ENCODE measurements around the gene DOK7.

Gene DOK7

GRCh38 chr4:3480528-3481112 lies 17.5 kb downstream of the DOK7 start:
- Mint-ChIP-seq H3K27me3 (peaks cover 22% of the 10 kb centered on the region), H3K4me1 (peaks cover 5% of the 10 kb centered on the region), H3K27ac (ENCODE audit: low read depth) (no peak overlapping the region), H3K36me3 (ENCODE audit: insufficient read depth) (no peaks in the 10 kb centered on the region), H3K4me3 (no peak overlapping the region), H3K9me3 (no peaks in the 10 kb centered on the region)
- peak; percentile 60 to 74 for DNase-seq (ENCODE audit: low spot score in 2 of 2)
- no peak for ATAC-seq (replicated peaks; ENCODE audit: extremely low read depth, poor library complexity, severe bottlenecking)

DNA sequence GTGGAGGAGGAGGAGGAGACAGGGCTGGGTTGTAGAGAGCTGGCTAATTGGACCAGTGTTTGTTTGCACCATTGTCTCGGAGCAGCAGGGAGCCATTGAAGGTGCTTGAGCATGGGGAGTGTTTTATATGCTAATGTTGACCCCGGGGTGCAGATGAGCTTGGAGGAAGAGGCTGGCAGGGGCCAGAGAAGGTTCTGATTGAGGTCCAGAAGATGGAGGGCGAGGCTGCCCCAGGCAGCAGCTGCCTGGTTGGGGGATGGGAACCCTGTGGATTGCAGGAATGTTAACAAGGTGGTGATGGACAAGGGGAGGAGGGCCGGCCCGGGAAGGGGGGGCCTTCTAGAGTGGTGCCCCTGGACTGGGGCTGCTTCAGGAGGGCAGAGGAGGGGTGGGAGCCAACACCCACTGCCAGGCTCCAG lies 18.0 kb downstream of the DOK7 start:
- no peak overlapping the region for H3K4me3 Mint-ChIP-seq
- H3K4me1 Mint-ChIP-seq = peaks cover 5% of the 10 kb centered on the region
- peaks cover 22% of the 10 kb centered on the region for H3K27me3 Mint-ChIP-seq
- DNase-seq (ENCODE audit: low spot score in 2 of 2) (no peak), ATAC-seq (replicated peaks; ENCODE audit: extremely low read depth, poor library complexity, severe bottlenecking) (no peak)
- H3K9me3 Mint-ChIP-seq = no peaks in the 10 kb centered on the region
- no peak overlapping the region for H3K27ac Mint-ChIP-seq (ENCODE audit: low read depth)
- H3K36me3 Mint-ChIP-seq (ENCODE audit: insufficient read depth) = no peaks in the 10 kb centered on the region

DNA sequence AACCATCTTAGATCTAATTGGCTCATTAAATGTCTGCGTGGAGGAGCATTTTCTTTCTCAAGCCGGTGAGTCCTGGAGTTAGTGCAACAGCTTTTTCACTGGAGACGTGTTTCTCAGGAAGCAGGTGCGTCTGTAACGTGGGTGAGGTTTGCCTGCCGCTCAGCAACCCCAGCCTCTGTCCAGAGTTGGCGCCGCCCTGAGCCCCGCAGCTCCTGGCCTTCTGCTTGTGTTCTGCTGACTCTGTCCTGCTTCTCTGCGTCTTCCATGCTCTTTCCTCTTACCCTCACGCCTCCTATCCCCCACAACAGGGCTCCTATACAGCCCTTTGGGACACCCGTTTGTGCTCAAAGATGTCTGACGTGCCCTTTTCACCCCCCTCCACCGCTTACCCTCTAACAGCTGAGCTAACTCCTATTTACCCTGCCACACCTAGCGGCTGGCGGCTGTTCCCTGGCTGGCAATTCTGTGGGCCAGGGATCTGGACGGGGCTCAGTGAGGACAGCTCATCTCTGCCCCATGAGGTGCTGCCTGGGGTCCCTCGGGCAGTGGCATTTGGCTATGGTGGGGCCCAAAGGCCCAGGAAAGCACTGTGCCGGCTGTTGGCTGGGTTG lies 18.8 kb downstream of the DOK7 start:
- Mint-ChIP-seq H3K36me3 (ENCODE audit: insufficient read depth) (no peaks in the 10 kb centered on the region), H3K9me3 (no peaks in the 10 kb centered on the region), H3K4me1 (peaks cover 5% of the 10 kb centered on the region), H3K27ac (ENCODE audit: low read depth) (no peak overlapping the region), H3K27me3 (peaks cover 22% of the 10 kb centered on the region), H3K4me3 (no peak overlapping the region)
- no peak for ATAC-seq (replicated peaks; ENCODE audit: extremely low read depth, poor library complexity, severe bottlenecking)
- DNase-seq (ENCODE audit: low spot score in 2 of 2) = no peak

- ATAC-seq (replicated peaks; ENCODE audit: extremely low read depth, poor library complexity, severe bottlenecking) = no peak
- Mint-ChIP-seq H3K9me3 (no peaks in the 10 kb centered on the region), H3K27me3 (peaks cover 22% of the 10 kb centered on the region), H3K4me3 (no peak overlapping the region), H3K4me1 (peaks cover 5% of the 10 kb centered on the region), H3K36me3 (ENCODE audit: insufficient read depth) (no peaks in the 10 kb centered on the region), H3K27ac (ENCODE audit: low read depth) (no peak overlapping the region)
- DNase-seq (ENCODE audit: low spot score in 2 of 2) = no peak
These were observed 19.6 kb downstream of the DOK7 start for GRCh38 chr4:3482707-3483106.

GRCh38 chr4:3483471-3483921 lies 20.4 kb downstream of the DOK7 start:
- Mint-ChIP-seq H3K27ac (ENCODE audit: low read depth) (no peak overlapping the region), H3K9me3 (no peaks in the 10 kb centered on the region), H3K4me1 (peaks cover 5% of the 10 kb centered on the region), H3K4me3 (no peak overlapping the region), H3K27me3 (peaks cover 24% of the 10 kb centered on the region), H3K36me3 (ENCODE audit: insufficient read depth) (no peaks in the 10 kb centered on the region)
- DNase-seq (ENCODE audit: low spot score in 2 of 2) = no peak
- no peak for ATAC-seq (replicated peaks; ENCODE audit: extremely low read depth, poor library complexity, severe bottlenecking)

DNA sequence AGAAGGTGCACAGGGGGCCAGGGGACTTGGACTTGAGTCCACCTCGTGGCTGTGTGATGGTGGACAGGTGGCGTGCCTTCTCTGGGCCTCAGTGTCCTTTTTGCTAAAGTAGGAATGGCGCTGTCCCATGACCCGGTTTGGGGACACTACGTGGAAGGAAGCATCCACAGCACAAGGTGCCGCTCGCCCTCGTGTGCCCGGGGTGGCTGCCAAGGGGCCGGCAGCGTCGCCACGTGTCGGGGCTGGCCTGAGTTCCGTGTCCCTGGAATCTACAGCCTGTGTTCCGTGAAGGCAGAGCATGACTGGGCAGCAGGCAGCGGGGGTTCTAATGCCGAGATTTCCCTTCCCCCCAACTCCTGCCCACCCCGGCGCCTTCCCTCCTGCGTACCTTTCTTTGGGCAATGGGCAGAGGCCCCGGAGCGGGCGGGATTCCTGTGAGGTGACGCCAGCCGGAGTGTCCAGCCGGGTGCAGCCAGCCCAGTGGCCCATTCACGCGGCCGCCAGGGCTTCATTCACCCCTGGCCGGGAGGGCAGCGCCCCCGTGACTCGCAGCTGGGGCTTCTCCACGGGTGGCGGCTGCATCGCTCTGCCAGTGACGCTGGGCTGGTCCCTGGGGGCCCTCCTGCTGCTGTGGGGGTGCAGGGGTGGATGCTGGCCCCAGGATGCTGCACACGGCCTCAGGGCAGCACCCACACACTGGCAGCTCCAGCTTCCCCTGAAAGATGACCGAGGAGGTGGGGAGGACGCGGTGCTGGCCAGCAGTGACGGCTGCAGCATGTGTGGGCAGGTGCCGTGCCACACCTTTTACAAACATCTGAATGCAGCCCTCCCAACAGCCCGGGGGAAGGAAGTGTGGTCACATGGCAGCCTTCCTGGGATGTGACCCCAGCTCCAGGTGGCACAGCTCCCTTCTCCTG lies 21.2 kb downstream of the DOK7 start:
- Mint-ChIP-seq H3K36me3 (ENCODE audit: insufficient read depth) (no peaks in the 10 kb centered on the region), H3K4me3 (no peak overlapping the region)

GRCh38 chr4:3485011-3485791 lies 22.1 kb downstream of the DOK7 start:
- H3K4me3 Mint-ChIP-seq = peak overlapping the region; percentile 62
- H3K4me1 Mint-ChIP-seq = peaks cover 12% of the 10 kb centered on the region
- no peak overlapping the region for H3K27ac Mint-ChIP-seq (ENCODE audit: low read depth)
- DNase-seq (ENCODE audit: low spot score in 2 of 2) = no peak
- peaks cover 5% of the 10 kb centered on the region for H3K36me3 Mint-ChIP-seq (ENCODE audit: insufficient read depth)
- peak; percentile 8 for ATAC-seq (replicated peaks; ENCODE audit: extremely low read depth, poor library complexity, severe bottlenecking)
- no peaks in the 10 kb centered on the region for H3K9me3 Mint-ChIP-seq
- H3K27me3 Mint-ChIP-seq = peaks cover 41% of the 10 kb centered on the region

More for the DNA sequence above, 21.2 kb downstream of the DOK7 start:
- no peak overlapping the region for H3K27ac Mint-ChIP-seq (ENCODE audit: low read depth)
- peaks cover 33% of the 10 kb centered on the region for H3K27me3 Mint-ChIP-seq
- H3K9me3 Mint-ChIP-seq = no peaks in the 10 kb centered on the region
- H3K4me1 Mint-ChIP-seq = peaks cover 12% of the 10 kb centered on the region
- DNase-seq (ENCODE audit: low spot score in 2 of 2) (no peak), ATAC-seq (replicated peaks; ENCODE audit: extremely low read depth, poor library complexity, severe bottlenecking) (no peak)

GRCh38 chr4:3485886-3486540 lies 22.9 kb downstream of the DOK7 start:
- peaks cover 5% of the 10 kb centered on the region for H3K36me3 Mint-ChIP-seq (ENCODE audit: insufficient read depth)
- H3K27me3 Mint-ChIP-seq = peaks cover 41% of the 10 kb centered on the region
- DNase-seq (ENCODE audit: low spot score in 2 of 2) = no peak
- H3K27ac Mint-ChIP-seq (ENCODE audit: low read depth) = no peak overlapping the region
- no peak overlapping the region for H3K4me3 Mint-ChIP-seq
- no peaks in the 10 kb centered on the region for H3K9me3 Mint-ChIP-seq
- ATAC-seq (replicated peaks; ENCODE audit: extremely low read depth, poor library complexity, severe bottlenecking) = no peak
- peaks cover 12% of the 10 kb centered on the region for H3K4me1 Mint-ChIP-seq

DNA sequence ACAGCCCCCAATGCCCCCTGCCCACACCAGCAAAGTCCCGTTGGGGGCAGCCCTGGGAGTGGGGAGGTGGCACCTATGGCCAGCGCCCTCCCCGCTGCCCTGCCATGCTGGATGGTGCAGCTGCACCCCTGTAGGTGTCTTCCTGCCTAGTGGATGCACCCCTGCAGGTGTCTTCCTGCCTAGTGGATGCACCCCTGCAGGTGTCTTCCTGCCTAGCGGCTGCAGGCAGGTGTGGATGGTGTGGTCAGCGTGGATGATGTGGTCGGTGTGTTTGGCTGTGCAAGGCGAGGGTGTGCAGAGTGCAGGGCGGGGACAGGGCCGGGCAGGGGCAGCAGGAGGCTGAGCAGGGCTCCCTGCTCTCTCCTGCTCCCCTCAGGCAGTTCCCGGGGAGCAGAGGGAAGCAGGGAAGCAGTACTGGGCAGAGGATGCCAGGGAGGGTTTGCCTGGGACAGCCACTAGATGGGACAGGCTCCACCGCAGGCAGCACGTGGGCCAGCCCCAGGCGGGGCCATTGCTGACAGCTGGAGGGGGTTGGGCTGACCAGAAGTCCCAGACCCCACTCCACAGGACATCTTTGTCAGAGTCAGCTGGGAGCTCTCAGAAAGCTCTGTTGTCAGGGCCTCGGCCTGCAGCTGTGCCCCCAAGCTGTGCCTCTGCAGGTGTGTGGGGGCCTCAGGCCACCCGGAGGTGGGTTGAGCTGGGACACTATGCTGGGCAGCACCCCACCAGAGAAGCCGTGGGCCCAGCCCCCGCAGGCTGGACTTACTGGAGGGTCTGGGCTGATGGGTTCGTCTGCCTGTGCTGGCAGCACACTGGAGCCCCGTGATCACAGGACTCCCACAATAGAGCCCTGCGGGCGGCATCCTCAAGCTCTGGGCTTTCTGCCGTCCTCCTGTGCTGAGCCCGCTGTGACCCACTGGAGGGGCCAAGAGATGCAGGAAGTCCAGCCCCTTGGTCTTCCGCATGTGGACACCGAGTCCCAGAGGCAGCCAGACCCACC lies 23.7 kb downstream of the DOK7 start:
- Mint-ChIP-seq H3K27me3 (peaks cover 41% of the 10 kb centered on the region), H3K4me3 (no peak overlapping the region), H3K4me1 (peaks cover 12% of the 10 kb centered on the region), H3K27ac (ENCODE audit: low read depth) (no peak overlapping the region), H3K36me3 (ENCODE audit: insufficient read depth) (peaks cover 5% of the 10 kb centered on the region), H3K9me3 (no peaks in the 10 kb centered on the region)
- ATAC-seq (replicated peaks; ENCODE audit: extremely low read depth, poor library complexity, severe bottlenecking) (no peak), DNase-seq (ENCODE audit: low spot score in 2 of 2) (no peak)

DNA sequence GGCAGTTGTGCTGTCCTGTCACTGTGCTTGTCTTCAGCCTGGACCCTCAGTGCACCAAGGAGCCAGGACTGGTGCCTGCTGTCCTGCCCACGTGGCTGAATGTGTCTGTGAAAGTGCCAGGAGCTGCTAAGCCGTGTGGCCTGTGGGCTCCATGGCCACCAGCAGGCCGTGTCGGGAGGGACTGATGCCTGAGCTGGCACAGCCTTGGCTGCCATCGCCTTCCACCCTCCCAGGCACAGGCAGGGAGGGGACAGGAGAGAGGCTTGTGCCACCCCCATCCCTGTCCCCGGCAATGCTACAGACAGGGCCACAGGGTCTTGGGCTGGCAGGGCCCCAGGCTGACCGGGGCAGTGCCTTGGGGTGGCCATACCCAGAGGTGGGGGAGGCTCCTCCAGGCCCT lies 24.8 kb downstream of the DOK7 start:
- Mint-ChIP-seq H3K27ac (ENCODE audit: low read depth) (no peak overlapping the region), H3K4me3 (no peak overlapping the region), H3K4me1 (peaks cover 12% of the 10 kb centered on the region), H3K36me3 (ENCODE audit: insufficient read depth) (peaks cover 5% of the 10 kb centered on the region), H3K27me3 (peaks cover 43% of the 10 kb centered on the region), H3K9me3 (no peaks in the 10 kb centered on the region)
- no peak for DNase-seq (ENCODE audit: low spot score in 2 of 2)
- ATAC-seq (replicated peaks; ENCODE audit: extremely low read depth, poor library complexity, severe bottlenecking) = no peak

DNA sequence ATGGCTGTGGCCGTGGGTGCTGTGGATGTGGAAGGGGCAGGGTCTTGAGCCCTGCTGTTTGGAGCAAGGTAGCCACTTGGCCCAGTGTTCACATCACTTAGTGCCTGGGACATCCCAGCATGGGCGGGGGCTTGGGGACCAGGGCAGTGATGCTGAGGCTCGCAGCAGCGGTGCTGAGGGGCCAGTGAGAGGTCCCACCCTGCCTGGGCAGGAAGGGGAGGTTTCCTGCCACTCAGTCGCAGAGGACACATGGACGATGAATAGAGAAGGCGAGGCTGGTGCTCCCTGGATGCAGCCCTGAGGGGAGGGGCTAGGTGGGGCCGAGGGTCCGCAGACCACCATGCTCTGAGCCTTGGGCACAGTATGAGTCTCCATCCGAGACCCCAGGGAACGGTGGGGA lies 25.7 kb downstream of the DOK7 start:
- Mint-ChIP-seq H3K4me1 (peaks cover 12% of the 10 kb centered on the region), H3K4me3 (no peak overlapping the region), H3K36me3 (ENCODE audit: insufficient read depth) (peaks cover 5% of the 10 kb centered on the region), H3K9me3 (no peaks in the 10 kb centered on the region), H3K27me3 (peaks cover 43% of the 10 kb centered on the region), H3K27ac (ENCODE audit: low read depth) (no peak overlapping the region)
- ATAC-seq (replicated peaks; ENCODE audit: extremely low read depth, poor library complexity, severe bottlenecking) (no peak), DNase-seq (ENCODE audit: low spot score in 2 of 2) (no peak)

Measured in central memory CD8-positive, alpha-beta T cell (primary cell).